HG02970 (cell line): ENCODE measurements around the gene ALX4.

Source experiments
- ATAC-seq: cut with Tn5 transposase; IDR thresholded peaks from one replicate; pipeline ENCODE4 v1.9.1; 2021; ENCODE audit warnings: mild to moderate bottlenecking, moderate library complexity, moderate number of reproducible peaks; ENCODE audit not compliant: unreplicated experiment, low FRiP score

Gene ALX4

DNA sequence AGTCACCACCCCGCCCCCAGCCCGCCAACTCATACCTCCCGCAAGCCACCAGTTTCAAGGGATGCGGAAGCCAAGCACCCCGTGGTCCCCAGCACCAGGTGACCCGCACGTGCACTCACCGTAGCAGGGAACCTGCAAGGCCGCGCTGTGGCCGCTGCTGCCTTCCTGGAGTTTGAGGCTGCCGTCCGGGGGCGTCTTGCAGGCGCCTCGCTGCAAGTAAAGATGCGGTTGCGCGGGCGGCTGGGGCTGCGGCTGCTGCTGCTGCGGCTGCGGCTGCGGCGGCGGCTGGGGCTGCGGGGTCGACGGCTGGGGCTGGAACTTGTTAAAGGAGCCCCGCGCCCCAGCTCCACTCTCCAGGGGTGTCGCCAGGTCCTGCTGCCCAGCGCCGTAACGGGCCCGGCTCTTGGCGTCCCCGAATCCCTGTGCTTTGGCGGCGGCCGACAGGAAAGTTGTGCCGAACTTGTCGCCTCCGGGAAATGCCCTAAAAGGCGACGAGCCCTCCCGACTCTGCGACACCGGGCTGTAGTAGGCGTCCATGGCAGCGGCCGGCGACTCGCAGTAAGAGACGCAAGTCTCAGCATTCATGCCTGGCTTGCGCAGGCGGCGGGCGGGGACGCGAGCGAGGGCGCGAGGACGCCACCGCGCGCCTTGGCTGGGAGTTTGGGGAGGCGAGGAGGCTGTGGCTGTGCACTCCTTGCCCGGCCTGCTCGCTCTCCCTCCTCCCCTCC lies at the start of gene ALX4:
Gene ALX4 (minus strand): TSS at position 662 of the 728 bp plus-strand sequence. CDS start 77 bp downstream, at position 585.
- ATAC-seq = no peak

DNA sequence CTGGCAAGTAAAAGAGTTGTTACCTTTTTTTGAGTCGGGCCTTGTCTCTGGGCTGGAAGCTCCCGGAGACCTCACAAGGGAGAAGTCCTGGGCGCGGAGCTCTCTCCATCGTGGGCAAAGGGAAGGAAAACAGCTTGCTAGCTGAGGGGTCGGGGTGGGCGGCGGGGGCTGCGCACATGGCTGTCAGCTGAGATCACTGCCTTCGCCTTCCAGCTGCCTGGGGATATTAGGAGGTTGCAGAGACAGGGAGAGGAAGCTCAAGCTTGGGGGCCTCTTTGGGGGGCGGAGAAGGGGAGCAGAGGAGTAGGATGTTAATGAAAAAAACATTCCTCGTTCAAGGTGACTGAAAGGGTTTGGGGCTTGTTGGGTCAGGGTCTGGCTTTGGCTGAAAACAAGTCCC lies 49.2 kb upstream of the ALX4 start:
- no peak for ATAC-seq

DNA sequence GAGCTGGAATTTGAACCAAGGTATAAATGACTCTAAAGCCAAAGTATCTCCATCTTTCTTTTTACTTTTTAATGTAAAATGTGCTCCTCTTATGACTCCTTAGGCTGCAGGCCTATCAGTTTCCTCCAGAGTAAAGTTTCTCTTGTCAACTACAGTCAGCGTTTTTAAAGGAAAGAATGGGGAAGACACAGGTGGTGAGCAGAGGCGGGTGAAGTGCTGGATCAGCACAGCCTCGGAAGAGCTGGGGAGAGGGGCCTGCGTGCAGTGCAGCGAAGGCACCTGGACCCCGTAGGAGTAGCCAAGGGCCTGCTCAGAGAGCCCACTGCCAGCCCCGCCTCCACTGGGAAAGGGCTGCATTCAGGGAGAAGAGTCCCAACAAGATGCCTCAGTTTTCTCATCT lies 48.8 kb upstream of the ALX4 start:
- no peak for ATAC-seq

DNA sequence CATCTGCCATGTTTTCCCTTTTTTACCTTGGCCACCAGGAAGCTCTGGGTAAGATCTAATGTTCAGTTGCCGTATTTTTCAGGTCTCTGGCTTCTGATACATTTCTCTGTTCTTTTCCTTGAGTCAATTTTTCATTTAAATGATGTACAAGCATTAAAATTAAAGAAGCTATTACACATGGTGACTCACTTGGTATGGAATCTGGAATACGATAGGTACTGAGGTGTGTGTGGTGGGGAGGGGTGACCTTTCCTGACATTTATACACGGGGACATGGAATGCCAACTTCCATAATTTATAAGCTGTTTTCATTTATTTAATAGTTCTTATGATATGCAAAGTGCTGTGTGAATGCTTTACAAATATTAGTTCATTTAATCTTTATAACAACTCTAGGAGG lies 47.8 kb upstream of the ALX4 start:
- no peak for ATAC-seq

DNA sequence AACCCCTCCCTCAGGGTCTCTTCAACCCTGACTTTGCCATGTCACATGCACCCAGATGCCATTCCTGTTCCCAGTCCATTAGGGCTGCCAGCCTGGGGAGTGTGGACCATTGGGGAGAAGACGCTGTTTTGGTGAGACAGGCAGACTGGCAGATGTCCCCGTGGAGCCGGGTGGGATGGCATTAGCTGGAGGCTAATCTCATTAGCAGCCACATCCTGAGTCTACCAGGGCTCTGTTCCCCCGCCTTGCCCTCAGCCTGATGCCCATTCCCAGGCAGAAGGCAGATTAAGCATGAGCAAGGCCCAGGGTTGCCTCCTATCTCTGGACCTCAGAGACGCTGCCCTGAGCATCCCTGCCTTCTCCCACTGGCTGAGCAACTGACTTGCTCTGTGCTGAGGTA lies 46.4 kb upstream of the ALX4 start:
- no peak for ATAC-seq

DNA sequence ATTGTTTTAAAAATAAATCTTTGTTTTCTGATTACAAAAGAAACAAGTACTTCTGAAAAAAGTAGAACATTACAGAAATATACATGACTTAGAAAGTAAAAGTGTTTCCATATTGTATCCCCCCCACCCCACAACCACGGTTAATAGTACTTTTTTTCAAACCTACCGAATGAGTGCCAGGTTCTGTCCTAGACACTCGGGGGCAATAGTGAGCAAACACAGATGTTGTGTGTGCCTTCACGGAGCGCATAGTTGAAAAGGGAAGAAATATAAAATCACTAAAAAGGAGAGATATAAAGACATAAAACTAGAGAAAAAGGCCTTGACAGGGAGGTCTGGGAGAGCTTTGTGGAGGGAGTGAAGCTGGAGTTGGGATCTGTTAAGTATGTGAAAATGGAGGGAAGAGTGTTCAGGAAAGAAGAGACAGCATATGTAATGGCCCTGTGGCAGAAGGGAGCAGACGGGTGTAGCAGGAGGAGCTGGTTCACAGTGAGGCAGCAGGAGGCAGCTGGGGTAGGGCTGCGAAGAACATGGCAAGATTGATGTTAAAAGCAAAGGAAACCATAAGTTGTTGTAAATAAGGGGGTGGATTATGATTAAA lies 42.1 kb upstream of the ALX4 start:
- ATAC-seq = no peak

DNA sequence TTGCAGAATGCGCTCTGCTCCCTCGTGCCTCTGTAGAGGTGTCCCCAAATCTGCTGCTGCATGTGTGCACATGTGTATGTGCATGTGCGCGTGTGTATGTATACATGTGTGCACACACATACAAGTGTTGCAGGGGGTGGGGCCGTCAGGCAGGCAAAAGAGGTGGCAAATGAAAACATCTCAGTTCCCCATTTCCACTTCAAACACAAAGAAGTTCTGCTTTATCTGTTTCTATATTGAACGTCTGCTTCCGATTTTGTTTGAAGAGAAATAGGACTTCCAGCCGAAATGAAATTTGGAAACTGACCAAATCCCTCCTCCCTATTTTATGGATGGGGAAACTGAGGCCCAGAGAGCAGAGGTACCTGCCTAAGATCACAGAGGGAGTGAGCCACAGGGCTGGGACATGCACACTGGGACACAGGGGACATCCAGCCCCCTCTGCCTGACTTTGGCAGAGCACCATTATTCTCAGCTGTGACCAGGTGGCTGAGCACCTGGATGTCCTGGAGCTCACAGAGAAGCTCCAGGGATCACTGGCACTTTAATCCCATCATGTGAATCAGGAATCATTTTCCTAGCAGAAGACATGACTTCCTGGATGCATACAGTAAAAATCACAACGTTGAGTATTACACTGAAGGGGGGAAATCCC lies 41.2 kb upstream of the ALX4 start:
- peak; percentile 52 for ATAC-seq

DNA sequence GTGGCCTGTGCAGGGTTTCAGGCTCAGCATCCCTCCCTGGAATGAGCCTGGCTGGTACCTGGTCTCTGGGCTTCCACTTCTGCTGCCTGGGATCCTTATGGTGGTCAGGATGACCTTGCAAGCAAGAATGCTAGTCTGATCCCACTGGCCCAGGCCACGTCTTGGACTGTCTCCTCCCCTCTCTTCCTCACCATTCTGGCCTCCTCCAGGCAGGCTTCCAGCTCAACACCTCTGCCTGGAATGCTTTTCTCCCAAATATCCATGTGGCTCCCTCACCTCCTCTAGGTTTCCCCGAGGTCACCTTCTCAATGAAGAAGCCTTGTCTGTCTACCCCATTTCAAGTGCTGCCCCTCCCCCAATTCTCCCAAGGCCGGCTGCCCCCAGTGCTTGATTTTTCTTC lies 39.4 kb upstream of the ALX4 start:
- ATAC-seq = no peak

DNA sequence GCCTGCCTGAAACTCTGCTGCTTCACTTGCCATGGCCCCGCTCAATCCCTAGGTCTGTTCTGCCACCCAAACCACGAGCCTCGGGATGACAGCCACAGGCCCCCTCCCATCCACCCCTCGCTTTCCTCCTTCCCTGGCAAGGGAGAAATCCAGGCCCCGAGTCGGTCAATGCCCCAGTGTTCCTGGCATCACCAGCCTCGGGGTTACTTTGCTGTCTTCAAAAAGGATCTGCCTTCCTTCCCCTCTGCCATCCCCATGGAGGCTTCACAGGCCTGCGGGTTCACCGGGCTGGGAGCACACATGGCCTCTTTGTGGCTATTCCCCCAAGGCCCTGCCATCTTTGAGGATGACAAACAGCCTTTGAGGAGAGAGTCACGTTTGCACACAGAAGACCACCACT lies 38.8 kb upstream of the ALX4 start:
- no peak for ATAC-seq

DNA sequence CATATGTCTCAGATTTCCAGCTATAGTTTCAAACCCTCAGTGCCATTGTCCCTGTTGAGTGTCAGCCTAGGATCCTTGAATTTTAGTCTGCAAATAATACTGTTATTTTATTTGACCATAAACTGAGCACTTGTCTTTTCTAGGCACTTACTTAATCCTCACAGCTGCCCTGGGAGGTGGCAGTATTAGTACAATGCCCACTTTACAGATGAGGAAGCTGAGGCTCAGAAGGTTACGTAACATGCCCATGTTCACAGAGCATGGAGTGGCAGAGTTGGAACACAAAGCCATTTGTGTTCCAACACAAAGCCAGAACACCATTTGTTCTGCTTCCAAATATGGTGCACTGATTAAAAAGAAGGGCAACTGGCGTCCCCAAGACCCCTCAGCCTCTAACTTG lies 38.2 kb upstream of the ALX4 start:
- ATAC-seq = no peak

DNA sequence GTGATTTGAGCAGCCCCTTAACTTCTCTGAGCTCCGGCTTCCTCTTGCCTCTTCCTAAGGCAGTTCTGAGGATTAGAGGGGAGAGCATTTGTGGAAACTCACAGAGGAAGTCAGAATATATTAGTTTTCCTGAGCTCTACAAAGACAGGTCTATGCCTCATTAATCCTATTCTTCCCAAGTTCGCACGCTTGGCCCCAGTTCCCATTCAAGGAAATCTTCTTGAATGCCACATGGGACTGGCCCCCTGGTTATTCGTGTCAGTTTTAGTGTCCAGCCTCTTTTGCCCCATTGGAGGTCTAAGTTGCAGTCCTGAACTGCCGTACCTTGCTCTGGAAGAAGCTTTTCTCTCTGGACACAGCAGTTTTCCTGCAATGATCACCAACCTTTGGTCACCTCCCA lies 37.6 kb upstream of the ALX4 start:
- no peak for ATAC-seq

DNA sequence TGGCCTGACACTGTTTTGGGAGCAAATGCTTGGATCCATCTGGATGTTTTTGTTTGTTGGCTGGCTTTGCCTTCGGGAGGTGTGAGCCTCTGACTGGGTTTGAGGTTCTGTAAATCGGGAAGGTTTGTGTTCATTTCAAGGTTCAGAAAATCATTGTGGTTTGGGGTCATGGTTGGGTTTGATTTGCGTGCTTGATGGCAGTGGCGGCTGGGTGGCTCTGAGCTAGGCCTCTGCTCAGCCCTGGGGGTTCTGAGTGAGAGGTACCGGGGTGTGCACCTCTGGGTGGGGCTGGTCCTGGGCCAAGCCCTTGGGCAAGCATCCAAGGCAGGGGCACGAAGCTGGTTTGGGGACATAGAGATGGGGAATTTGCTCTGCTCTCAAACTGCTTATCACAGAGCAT lies 37.0 kb upstream of the ALX4 start:
- no peak for ATAC-seq

DNA sequence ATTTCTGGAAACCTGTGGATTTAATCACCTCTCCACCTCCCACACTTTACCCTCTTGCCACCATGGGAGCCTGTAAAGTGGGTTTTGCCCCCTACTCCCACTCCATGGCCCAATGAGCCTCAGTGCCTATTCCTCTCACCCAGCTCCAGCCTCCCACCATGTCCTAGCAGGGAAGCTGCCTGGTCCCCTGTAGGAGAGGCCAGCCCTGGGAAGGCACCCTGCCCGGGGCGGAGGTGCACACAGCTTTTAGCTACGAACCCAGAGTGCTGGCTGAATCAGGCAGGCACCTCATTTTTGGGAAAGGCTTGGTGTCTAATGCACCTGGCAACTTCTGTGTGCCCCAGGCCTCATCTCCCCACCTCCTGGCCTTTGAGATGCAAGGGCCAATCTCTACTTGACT lies 35.8 kb upstream of the ALX4 start:
- no peak for ATAC-seq

DNA sequence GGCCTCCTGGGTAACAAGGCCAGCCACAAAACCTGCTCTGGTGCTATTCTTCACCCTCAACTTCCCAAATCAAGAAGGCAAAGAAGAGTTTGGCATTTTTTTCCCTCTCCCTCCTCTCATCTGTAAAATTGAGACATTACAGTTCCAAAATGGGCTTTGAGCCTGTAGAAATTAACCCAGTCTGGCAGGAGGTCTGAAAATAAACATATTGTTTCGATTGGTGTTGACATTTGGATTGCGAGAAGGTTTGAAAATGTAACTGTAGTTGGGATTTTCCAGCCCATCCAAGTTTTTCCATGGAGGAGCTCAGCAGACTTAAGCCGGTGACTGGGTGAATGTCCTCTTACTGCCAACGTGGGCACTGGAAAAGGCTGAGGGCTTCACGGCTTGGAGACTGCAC lies 35.0 kb upstream of the ALX4 start:
- ATAC-seq = no peak

DNA sequence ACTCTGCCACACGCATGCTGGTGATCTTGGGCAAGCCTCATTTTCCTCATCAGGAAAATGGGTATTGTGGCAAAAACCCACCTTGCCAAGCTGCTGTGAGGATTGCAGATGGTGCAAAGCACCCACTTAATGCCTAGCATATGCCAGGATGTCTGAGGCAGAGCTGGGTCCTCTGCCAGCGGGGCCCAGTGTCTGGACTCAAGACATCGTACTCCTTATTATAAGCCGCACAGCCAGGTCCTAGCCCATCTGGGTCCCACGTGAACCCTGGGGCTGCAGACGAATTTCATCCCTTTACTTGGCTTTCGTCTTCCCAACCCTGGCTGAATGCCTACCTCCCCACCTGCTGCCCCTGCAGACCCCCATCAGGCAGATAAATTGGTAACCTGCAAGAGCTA lies 34.5 kb upstream of the ALX4 start:
- no peak for ATAC-seq

DNA sequence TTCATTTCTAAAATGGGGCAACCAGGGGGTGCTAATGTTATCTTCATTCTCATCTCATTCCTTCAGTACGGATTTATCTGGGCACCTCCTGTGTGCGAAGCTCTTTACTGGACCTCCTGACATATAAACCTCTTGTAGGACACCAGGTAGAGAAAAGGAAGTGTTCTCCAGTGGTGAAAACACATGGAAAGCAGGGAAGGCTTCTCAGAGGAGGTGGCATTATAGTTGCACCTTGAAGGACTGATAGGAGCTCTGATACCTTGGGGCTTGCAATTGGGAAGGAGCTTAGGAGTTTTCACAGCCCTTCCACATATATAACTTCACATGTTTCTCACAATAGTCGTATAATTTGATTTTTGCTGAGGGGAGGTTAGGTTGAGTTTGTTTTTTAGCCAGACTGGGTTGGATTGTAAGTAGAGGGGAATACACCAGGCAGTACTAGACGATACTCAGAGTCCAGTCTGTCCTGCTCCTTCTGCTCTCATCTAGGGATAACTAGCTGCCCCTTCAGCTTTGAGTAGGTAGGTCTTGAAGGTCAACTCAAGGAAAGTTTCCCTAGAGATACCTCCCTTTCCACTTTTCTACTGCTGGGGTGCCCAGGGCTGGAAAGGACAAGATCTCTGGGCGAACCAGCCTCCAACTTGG lies 34.0 kb upstream of the ALX4 start:
- no peak for ATAC-seq

DNA sequence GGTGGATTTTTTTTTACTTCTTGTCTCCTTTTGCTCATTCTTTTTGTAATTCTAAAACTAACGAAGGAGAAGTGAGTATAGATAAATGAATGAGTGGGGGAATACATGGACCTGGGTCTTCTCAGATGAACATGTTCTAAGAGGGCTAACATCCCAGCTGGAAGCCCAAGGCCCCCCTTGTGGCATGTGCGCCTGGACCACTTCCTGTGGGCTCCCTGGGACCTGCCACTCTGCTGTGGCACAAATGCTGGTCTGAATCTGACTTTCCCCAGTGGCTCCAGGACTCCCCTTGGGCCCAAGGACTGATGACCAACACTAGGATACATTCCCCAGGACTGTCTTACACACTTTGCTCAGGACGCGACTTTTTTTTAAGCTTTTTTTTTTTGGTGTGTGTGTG lies 32.7 kb upstream of the ALX4 start:
- ATAC-seq = no peak

DNA sequence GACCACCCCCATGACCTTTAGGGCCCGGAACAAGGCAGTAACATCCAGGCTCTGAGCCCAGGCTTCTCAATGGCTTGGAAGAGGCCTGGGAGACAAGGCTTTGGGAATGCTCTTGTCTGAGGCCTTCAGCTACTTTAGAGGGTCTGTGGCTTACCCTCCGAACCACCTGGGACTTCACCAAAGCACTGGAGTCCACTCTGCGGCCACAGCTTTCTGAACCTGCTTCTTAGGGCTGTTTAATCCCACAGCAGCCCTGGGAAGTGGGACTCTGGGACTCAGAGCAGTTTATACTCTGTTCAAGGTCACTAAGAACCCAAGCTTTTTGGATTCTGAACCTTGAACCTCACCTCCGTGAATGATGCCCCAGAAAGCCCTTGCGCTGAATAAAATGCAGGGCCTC lies 30.7 kb upstream of the ALX4 start:
- no peak for ATAC-seq

DNA sequence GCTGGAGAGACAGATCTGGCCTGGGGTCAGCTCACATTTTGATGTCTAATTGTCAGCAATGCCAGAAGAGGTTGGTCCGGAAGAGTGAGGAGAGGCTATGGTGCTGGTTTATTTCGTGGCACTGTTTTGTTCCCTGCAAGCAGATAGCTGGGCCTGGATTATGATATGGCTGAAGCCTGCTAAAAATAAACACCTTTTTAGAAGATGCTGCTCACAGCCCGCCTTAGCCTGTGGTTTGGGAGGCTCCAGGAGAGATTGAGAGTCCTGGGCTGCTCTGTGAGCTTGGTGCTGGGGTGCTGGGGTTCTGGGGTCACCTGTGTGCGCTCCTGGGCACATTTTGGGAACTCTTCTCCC lies 29.6 kb upstream of the ALX4 start:
- ATAC-seq = no peak

DNA sequence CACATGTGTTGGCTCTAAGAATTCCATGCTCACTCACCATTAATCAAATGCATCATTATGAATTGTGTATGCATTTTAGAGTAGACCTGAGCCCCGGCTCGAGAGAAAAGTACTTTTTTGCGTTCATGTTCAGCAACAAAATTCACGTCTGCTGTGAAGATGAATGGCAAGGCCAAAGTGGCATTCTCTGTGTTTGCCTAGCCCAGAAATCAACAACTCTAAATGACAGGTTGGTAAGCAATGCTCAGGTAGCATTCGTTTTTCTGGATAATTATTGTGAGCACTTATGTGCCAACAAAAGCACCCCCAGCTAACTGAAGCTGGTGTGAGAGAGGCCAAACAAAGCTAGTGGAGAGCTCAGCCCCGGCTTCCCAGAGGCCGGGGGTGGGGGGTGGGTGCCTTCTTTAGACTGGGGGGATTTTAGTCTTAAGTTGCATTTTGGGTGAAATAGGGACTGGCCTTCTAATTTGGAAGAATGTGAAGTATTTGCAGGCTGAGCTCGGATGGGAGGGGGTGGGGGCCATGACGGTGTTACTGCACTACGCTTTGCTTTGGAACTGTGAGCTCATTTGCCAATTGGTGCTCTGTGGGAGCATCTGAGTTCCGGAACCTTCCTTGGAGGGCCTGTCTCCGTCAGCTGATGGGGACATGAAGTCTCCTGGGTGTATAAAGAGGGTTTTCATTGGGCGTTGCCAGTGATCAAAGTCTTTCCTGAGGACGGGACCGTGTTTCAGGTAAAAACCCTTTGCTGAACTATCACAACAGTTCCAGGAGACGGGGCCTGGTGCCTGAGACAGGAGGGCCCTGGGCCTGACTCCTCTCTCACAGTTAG lies 29.0 kb upstream of the ALX4 start:
- ATAC-seq = no peak

DNA sequence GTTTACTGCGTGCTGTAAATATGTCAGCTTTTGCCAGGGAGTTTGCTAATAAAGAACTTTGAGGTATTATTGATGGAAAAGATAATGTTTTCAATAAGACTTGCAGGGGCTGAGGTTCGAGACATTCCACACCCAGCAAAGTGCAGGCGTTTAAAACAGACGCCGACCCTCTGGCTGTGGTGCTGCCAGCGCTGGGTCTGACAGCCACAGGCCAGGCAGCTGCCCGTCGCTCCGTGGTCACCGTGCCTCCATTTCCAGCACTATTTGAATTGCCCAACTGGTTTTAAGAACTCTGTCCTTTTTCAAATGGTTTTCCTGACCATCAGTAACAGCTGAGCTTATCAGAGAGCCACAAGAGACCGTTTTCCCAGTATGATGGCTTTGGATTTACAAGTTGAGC lies 28.1 kb upstream of the ALX4 start:
- ATAC-seq = no peak
